ENCODE data around the gene HLA-DQB1.
"Not testable (repeated sequence)": the region's sequence is repeated elsewhere in the genome, so short reads cannot be mapped to it uniquely, and the experiment has no call there.

The HLA-DQB1 gene

DNA sequence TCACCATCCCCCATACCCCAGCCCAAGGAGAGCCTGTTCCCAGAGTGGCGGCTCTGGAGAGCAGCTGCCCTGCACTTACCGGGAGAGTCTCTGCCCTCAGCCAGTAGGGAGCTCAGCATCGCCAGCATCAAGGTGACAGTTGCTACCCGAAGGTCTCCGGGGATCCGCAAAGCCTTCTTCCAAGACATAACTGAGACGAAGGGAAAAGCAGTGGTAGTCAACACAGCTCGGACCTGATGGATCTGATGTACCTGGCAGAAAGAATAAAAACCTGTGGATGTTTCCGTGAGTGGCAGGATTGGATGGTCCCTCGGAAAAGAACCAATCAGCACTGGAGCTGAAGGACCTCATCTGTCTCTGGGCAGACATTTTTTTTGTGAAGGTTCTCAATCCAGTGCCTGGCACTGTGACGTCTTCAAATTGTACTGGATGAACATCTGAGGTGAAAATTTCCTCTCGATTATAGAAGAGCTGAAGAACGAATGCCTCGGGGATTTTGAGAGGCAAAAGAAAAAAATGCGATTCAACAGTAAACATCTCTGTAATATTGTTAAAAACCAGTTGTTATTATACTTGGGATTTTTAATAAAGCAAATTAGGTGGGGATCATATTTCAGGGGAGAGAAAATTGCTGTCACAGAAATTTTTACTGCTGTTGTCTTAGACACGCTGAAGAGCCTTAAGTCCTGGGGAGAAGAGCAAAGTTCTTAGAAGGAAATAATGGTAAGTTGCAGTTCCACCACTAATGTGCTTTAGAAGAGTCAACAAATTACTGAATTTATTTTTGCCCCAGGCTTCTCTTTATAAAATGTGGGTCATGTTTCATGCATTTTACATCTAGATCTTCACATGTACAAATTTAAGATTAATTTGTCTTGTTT, at the start of gene HLA-DQB1:
TSS of gene HLA-DQB1 (minus strand) at position 238 of the 881 bp plus-strand sequence. CDS start at position 188, 50 bp downstream.
- Mint-ChIP-seq H3K4me3 (peak within 1 kb of the TSS; percentile 88), H3K27ac (ENCODE audit: low read depth) (peak within 1 kb of the TSS; percentile 98), H3K27me3 (no peaks in the 10 kb centered on the region), H3K9me3 (peaks cover under 1% of the 10 kb centered on the region), H3K4me1 (peaks cover 62% of the 10 kb centered on the region), H3K36me3 (ENCODE audit: insufficient read depth) (peaks cover 49% of the 10 kb centered on the region)
- DNase-seq (ENCODE audit: low spot score in 2 of 2) (peak; percentile 30 to 77), ATAC-seq (replicated peaks; ENCODE audit: extremely low read depth, poor library complexity, severe bottlenecking) (peak; percentile 69)

DNA sequence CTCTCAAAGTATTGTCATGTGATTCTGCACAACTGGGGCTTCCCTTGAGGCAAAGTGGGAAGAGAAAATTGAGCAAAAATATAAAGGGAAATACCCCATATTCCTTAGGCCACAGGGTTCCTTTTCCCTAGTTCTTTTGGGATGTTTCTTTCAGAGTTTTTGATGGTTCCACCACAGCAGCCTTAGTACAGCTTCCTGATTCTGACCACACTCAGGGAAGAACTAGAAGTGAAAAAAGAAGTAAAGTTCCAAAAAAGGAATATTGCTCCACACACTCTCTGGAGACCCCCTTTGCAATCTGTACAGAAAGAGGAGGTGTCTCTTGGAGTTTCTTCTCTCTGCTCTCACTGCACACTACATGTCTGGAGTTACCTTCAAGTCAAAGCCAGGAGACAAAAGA, 46.8 kb upstream of the HLA-DQB1 start:
- ATAC-seq (replicated peaks; ENCODE audit: extremely low read depth, poor library complexity, severe bottlenecking) (no peak), DNase-seq (ENCODE audit: low spot score in 2 of 2) (no peak)
- H3K9me3 Mint-ChIP-seq = no peaks in the 10 kb centered on the region
- H3K36me3 Mint-ChIP-seq (ENCODE audit: insufficient read depth) = no peaks in the 10 kb centered on the region
- no peaks in the 10 kb centered on the region for H3K4me1 Mint-ChIP-seq
- H3K4me3 Mint-ChIP-seq = no peak overlapping the region
- H3K27ac Mint-ChIP-seq (ENCODE audit: low read depth) = no peak overlapping the region
- H3K27me3 Mint-ChIP-seq = peaks cover 23% of the 10 kb centered on the region

- no peak overlapping the region for H3K4me3 Mint-ChIP-seq
- no peak for DNase-seq (ENCODE audit: low spot score in 2 of 2)
Measured at GRCh38 chr6:32709625-32710024, 43.2 kb upstream of the HLA-DQB1 start.

DNA sequence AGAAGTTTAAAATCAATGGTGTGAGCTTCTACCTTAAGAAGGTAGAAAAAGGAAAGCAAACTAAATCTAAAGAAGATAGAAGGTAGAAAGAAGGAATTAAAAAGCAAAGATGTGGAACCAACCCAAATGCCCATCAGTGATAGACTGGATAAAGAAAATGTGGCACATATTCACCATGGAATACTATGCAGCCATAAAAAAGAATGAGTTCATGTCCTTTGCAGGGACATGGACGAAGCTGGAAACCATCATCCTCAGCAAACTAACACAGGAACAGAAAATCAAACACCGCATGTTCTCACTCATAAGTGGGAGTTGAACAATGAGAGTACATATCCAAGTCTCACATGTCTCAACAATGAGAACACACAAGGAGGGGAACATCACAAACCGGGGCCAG, 38.7 kb upstream of the HLA-DQB1 start:
- not testable (repeated sequence) for H3K9me3 Mint-ChIP-seq; ATAC-seq (replicated peaks; ENCODE audit: extremely low read depth, poor library complexity, severe bottlenecking); H3K27ac Mint-ChIP-seq (ENCODE audit: low read depth); DNase-seq (ENCODE audit: low spot score in 2 of 2); H3K4me1 Mint-ChIP-seq; H3K4me3 Mint-ChIP-seq; H3K36me3 Mint-ChIP-seq (ENCODE audit: insufficient read depth)
- H3K27me3 Mint-ChIP-seq = peaks cover 38% of the 10 kb centered on the region

More at GRCh38 chr6:32709625-32710024, 43.2 kb upstream of the HLA-DQB1 start:
- Mint-ChIP-seq H3K4me1 (no peaks in the 10 kb centered on the region), H3K9me3 (no peaks in the 10 kb centered on the region), H3K27ac (ENCODE audit: low read depth) (no peak overlapping the region), H3K27me3 (peaks cover 3% of the 10 kb centered on the region), H3K36me3 (ENCODE audit: insufficient read depth) (no peaks in the 10 kb centered on the region)
- no peak for ATAC-seq (replicated peaks; ENCODE audit: extremely low read depth, poor library complexity, severe bottlenecking)

- Mint-ChIP-seq H3K4me3 (no peak overlapping the region), H3K27ac (ENCODE audit: low read depth) (no peak overlapping the region), H3K36me3 (ENCODE audit: insufficient read depth) (no peaks in the 10 kb centered on the region), H3K27me3 (peaks cover 49% of the 10 kb centered on the region), H3K4me1 (peaks cover 5% of the 10 kb centered on the region), H3K9me3 (no peaks in the 10 kb centered on the region)
- DNase-seq (ENCODE audit: low spot score in 2 of 2) (no peak), ATAC-seq (replicated peaks; ENCODE audit: extremely low read depth, poor library complexity, severe bottlenecking) (no peak)
Measured at GRCh38 chr6:32703347-32703746, 36.9 kb upstream of the HLA-DQB1 start.

GRCh38 chr6:32700391-32701040, 34.1 kb upstream of the HLA-DQB1 start:
- no peaks in the 10 kb centered on the region for H3K9me3 Mint-ChIP-seq
- H3K4me3 Mint-ChIP-seq = no peak overlapping the region
- peak in 1 of 2 donors; percentile 15 for DNase-seq (ENCODE audit: low spot score in 2 of 2)
- no peak overlapping the region for H3K27ac Mint-ChIP-seq (ENCODE audit: low read depth)
- peak; percentile 62 for ATAC-seq (replicated peaks; ENCODE audit: extremely low read depth, poor library complexity, severe bottlenecking)
- no peaks in the 10 kb centered on the region for H3K36me3 Mint-ChIP-seq (ENCODE audit: insufficient read depth)
- peaks cover 5% of the 10 kb centered on the region for H3K4me1 Mint-ChIP-seq
- H3K27me3 Mint-ChIP-seq = peaks cover 58% of the 10 kb centered on the region

DNA sequence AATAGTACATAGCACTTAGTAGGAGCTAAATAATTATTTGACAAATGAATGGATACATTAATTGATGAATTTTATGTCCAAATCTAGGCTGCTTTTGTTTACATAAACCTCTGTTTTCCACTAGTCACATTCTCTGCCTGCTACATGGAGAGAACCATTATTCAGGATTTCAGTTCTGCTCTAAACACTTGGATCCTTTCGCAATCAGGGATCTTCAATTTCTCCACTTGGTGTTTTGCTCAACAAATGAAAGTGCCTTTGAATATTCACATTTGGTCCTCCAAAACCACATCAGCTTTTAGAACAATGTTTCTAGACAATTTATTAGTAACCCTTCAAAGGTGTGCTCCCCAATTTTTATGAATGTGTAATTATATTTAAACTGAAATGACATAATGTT, 30.6 kb upstream of the HLA-DQB1 start:
- Mint-ChIP-seq H3K9me3 (no peaks in the 10 kb centered on the region), H3K27me3 (peaks cover 69% of the 10 kb centered on the region), H3K4me1 (peaks cover 8% of the 10 kb centered on the region), H3K27ac (ENCODE audit: low read depth) (no peak overlapping the region), H3K4me3 (no peak overlapping the region), H3K36me3 (ENCODE audit: insufficient read depth) (no peaks in the 10 kb centered on the region)
- DNase-seq (ENCODE audit: low spot score in 2 of 2) (no peak), ATAC-seq (replicated peaks; ENCODE audit: extremely low read depth, poor library complexity, severe bottlenecking) (no peak)

DNA sequence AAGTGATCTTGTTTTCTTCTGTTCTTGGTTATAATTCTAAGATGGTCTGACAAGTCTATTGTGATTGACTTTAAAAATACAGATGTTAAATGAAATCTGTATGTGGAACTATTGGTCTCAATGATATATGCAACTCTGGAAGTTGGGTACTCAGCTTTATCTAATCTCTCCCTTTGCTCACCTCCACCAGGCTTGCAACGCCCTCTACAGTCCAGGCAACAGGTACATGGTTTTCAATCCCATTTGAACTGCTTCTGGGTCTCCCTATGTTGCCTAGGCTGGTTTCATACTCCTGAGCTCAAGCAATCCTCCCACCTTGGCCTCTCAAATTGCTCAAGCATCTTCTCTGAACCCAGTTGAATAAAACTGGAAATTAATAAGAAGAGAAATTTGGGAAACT, 25.6 kb upstream of the HLA-DQB1 start:
- Mint-ChIP-seq H3K4me1 (peaks cover 18% of the 10 kb centered on the region), H3K27ac (ENCODE audit: low read depth) (no peak overlapping the region), H3K4me3 (no peak overlapping the region), H3K36me3 (ENCODE audit: insufficient read depth) (no peaks in the 10 kb centered on the region), H3K9me3 (no peaks in the 10 kb centered on the region), H3K27me3 (peaks cover 34% of the 10 kb centered on the region)
- DNase-seq (ENCODE audit: low spot score in 2 of 2) (peak; percentile 37 to 54), ATAC-seq (replicated peaks; ENCODE audit: extremely low read depth, poor library complexity, severe bottlenecking) (peak; percentile 75)

DNA sequence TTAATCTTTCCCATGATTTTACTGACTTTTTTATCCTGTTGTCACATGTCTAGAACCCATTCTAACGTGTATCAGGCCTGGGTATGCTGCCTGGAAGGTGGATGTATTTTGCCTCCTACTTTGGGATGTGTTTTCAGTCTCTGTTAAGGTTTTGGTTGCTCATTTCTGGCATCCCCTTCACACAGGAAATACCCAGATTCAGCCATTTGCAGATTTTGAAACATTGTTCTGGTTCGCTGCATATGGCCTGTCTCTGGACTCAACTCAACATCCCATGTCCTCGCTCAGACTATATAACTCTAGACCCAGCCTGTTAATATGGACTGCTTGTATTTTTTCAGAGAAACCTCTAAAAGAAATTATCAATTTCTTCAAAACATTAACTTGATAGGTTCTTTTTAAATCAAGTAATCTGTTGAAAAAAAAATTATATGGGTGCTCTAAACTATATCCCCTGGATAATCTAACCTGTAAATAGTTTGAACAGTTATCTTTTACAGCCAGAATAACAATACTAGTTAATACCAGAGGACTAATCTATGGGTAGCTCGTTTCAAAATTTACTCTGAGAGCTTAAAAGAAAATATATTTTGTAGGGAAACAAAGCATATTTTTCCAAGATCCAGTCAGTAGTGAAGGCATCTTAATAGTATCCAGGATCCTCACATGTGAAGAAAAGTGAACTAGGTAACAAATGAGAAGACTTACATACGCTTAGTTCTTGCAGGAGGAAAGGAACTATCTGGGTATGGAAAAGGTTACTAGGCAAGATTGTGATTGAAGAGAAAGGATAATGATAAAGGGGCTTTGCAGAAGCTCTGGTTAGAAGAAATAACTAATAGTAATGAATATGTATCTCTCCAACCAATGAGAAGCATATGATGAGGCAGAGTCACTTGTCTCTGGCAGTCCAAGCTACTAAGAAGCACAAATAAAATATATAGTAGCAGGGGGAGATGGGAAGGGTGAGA, 23.4 kb upstream of the HLA-DQB1 start:
- no peak for ATAC-seq (replicated peaks; ENCODE audit: extremely low read depth, poor library complexity, severe bottlenecking)
- Mint-ChIP-seq H3K27me3 (peaks cover 25% of the 10 kb centered on the region), H3K4me1 (peaks cover 28% of the 10 kb centered on the region), H3K4me3 (no peak overlapping the region), H3K27ac (ENCODE audit: low read depth) (no peak overlapping the region), H3K36me3 (ENCODE audit: insufficient read depth) (peaks cover 3% of the 10 kb centered on the region), H3K9me3 (no peaks in the 10 kb centered on the region)
- no peak for DNase-seq (ENCODE audit: low spot score in 2 of 2)

- Mint-ChIP-seq H3K9me3 (no peaks in the 10 kb centered on the region), H3K36me3 (ENCODE audit: insufficient read depth) (peaks cover 3% of the 10 kb centered on the region), H3K27me3 (no peaks in the 10 kb centered on the region), H3K27ac (ENCODE audit: low read depth) (peak overlapping the region; percentile 95), H3K4me3 (peak overlapping the region; percentile 36), H3K4me1 (peaks cover 32% of the 10 kb centered on the region)
- DNase-seq (ENCODE audit: low spot score in 2 of 2) (peak in 1 of 2 donors; percentile 55), ATAC-seq (replicated peaks; ENCODE audit: extremely low read depth, poor library complexity, severe bottlenecking) (peak; percentile 98)
Measured at GRCh38 chr6:32685603-32686002, 19.1 kb upstream of the HLA-DQB1 start.

- peaks cover 3% of the 10 kb centered on the region for H3K36me3 Mint-ChIP-seq (ENCODE audit: insufficient read depth)
- H3K27me3 Mint-ChIP-seq = no peaks in the 10 kb centered on the region
- no peaks in the 10 kb centered on the region for H3K9me3 Mint-ChIP-seq
- no peak for ATAC-seq (replicated peaks; ENCODE audit: extremely low read depth, poor library complexity, severe bottlenecking)
- H3K27ac Mint-ChIP-seq (ENCODE audit: low read depth) = no peak overlapping the region
- no peak for DNase-seq (ENCODE audit: low spot score in 2 of 2)
- H3K4me1 Mint-ChIP-seq = peaks cover 29% of the 10 kb centered on the region
- H3K4me3 Mint-ChIP-seq = no peak overlapping the region
Measured at GRCh38 chr6:32684246-32684645, 17.8 kb upstream of the HLA-DQB1 start.

DNA sequence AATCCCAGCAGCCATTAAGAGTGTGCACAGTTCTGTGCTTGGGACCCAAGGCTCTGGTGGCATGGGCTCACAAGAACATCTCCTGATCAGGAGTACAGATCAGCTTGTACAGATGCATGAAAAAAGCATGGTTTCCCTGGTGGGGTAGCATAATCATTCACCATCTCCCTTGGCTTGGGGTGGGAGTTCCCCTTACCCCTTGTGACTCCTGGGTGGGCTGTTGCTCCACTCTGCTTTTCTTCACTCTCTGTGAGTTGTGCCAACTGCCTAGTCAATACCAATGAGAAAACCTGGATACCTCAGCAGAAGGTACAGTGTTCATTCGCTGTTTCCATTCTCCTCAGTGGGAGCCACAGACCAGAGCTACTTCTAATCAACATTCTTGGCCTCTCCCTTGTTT, 13.6 kb upstream of the HLA-DQB1 start:
- Mint-ChIP-seq H3K4me1 (peaks cover 18% of the 10 kb centered on the region), H3K36me3 (ENCODE audit: insufficient read depth) (peaks cover 1% of the 10 kb centered on the region), H3K9me3 (peaks cover 7% of the 10 kb centered on the region), H3K4me3 (no peak overlapping the region), H3K27me3 (no peaks in the 10 kb centered on the region), H3K27ac (ENCODE audit: low read depth) (no peak overlapping the region)
- ATAC-seq (replicated peaks; ENCODE audit: extremely low read depth, poor library complexity, severe bottlenecking) = no peak
- DNase-seq (ENCODE audit: low spot score in 2 of 2) = no peak
